ENCODE results near the gene R3HDM1.

DNA sequence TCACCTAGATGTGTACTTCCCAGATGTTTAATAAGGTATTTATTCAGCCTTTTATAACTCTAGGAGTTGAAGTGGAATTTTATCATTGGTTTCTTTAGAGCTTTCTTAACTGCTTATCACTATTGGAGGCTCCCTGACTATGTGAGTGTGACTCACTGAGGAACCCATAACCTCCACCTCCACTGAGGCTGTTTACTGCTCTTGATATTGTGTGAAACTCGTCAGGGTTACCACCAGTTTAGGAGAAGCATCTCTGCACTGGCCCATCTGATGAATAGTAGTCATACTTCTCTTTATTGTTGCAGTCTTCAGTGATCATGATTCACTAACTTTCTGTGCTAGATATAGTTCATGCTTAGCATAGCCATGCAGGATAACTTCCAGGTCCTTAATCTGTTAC, 130.8 kb downstream of the R3HDM1 start:
- TF ChIP-seq, protein P1, sequence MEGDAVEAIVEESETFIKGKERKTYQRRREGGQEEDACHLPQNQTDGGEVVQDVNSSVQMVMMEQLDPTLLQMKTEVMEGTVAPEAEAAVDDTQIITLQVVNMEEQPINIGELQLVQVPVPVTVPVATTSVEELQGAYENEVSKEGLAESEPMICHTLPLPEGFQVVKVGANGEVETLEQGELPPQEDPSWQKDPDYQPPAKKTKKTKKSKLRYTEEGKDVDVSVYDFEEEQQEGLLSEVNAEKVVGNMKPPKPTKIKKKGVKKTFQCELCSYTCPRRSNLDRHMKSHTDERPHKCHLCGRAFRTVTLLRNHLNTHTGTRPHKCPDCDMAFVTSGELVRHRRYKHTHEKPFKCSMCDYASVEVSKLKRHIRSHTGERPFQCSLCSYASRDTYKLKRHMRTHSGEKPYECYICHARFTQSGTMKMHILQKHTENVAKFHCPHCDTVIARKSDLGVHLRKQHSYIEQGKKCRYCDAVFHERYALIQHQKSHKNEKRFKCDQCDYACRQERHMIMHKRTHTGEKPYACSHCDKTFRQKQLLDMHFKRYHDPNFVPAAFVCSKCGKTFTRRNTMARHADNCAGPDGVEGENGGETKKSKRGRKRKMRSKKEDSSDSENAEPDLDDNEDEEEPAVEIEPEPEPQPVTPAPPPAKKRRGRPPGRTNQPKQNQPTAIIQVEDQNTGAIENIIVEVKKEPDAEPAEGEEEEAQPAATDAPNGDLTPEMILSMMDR (IDR thresholded peaks at IDR 0.05) = no peak
- no peak for TF ChIP-seq POLR2A (IDR thresholded peaks at IDR 0.05)
